GM12873 (cell line): Measurements from ENCODE around the gene CD276.

ENCODE experiments used
- CTCF ChIP-seq: IDR thresholded peaks from 2 replicates; pipeline ENCODE4 v1.5.1; 2012; ENCODE audit warnings: low read depth, mild to moderate bottlenecking, moderate library complexity, low read length, control low read depth; ENCODE audit not compliant: insufficient read depth; ENCODE audit errors: missing control alignments

Gene CD276

GRCh38 chr15:73683777-73684580 is at the start of gene CD276:
Gene CD276, plus strand, starts transcription at chr15:73684383. Its CDS starts 15,257 bp downstream, at chr15:73699640.
- TF ChIP-seq CTCF: no peak

- no peak for TF ChIP-seq CTCF
Measured at GRCh38 chr15:73637527-73637926, 46.7 kb upstream of the CD276 start.

GRCh38 chr15:73647259-73648013 is 36.7 kb upstream of the CD276 start:
- no peak for TF ChIP-seq CTCF

- TF ChIP-seq CTCF: no peak
Measured at GRCh38 chr15:73648014-73648295, 36.2 kb upstream of the CD276 start.

- TF ChIP-seq CTCF: no peak
Measured at GRCh38 chr15:73650416-73651126, 33.6 kb upstream of the CD276 start.

- no peak for TF ChIP-seq CTCF
Measured at GRCh38 chr15:73654659-73655058, 29.5 kb upstream of the CD276 start.

- no peak for TF ChIP-seq CTCF
Measured at GRCh38 chr15:73655724-73656123, 28.5 kb upstream of the CD276 start.
